Stimulated activated CD8-positive, alpha-beta memory T cell treated with anti-CD3 and anti-CD28 coated beads, Interleukin-15, amount 100 ng/mL, for 24 hours (primary cell): ENCODE results near the gene MCF2L2.

ENCODE experiments used
- DNase-seq: peaks from one replicate; pipeline ENCODE4 v3.0.0-alpha.2; 2020; ENCODE audit warnings: low read depth

The MCF2L2 gene

GRCh38 chr3:183324083-183324482, 104.3 kb downstream of the MCF2L2 start:
- no peak for DNase-seq

GRCh38 chr3:183319371-183319770, 109.0 kb downstream of the MCF2L2 start:
- no peak for DNase-seq

DNA sequence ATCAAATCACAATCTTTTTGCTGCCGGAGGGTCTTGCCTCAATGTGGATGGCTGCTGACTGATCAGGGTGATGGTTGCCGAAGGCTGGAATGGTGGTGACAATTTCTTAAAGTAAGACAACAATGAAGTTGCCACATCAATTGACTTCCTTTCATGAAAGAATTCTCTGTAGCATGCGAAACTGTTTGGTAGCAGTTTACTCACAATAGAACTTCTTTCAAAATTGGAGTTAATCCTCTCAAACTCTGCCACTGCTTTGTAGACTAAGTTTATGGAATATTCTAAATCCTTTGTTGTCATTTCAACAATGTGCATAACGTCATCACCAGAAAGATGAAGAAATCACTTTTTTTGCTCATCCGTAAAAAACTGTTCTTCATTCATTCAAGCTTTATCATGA, 109.5 kb downstream of the MCF2L2 start:
- DNase-seq: no peak

- DNase-seq: no peak
These were observed 110.2 kb downstream of the MCF2L2 start for GRCh38 chr3:183317886-183318865.

GRCh38 chr3:183317271-183317670, 111.1 kb downstream of the MCF2L2 start:
- DNase-seq: no peak

DNA sequence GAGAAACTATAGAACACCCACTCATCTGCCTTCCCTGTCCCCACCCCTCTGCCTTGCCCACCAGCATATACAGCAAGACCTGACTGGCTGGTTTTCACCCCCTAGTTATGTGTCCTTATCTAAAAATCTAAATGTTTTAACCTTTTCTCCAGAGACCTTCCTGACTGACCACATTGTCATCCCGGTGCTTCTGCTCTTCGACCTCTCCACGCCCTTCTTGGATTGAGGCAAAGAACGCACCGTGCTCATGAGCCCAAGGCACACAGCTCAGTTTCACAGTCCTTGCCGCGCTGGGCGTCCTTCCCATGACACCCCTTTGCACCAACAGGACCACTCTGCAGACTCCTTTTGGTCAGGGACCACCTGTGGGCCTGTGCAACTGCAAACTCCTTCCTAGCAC, 112.7 kb downstream of the MCF2L2 start:
- DNase-seq: no peak

DNA sequence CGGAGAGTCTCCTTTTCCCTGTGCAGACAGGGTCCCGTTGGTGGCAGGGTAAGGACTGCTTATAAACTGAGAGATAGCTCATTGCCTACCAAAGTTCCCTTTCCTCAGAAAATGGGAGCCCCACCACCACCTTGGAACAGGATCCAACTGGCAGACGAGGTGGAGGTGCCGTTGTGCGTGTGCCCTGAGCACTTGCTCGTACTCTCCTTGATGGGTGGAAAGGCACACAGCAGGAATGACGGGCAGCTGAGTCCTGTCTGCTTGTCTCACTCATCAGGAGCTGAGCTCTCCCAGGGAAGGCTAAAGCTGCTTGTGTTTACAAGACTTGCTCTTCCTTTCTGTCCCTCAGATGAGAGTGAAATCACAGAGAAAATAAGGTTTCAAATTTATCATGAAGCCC, 114.7 kb downstream of the MCF2L2 start:
- no peak for DNase-seq

DNA sequence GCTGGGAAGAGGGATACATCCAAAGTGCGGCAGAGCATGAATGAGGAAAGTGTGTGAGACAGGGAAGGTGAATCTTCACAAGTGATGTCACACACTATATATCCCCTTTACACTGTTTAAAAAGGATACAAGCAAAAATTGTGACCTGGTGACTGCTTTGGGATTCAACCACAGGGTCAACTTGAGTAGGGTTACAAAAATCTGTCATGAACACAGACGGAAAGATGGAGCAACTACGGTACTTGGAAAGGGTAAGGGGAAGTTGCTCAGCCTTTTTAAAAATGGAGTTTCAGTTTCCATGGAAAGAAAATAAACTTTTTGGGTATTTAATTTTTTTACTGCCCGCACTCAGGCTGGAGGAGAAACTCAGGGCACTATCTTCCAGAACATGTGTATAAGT, 115.1 kb downstream of the MCF2L2 start:
- DNase-seq: no peak

- no peak for DNase-seq
These were observed 116.0 kb downstream of the MCF2L2 start for GRCh38 chr3:183312433-183312832.

DNA sequence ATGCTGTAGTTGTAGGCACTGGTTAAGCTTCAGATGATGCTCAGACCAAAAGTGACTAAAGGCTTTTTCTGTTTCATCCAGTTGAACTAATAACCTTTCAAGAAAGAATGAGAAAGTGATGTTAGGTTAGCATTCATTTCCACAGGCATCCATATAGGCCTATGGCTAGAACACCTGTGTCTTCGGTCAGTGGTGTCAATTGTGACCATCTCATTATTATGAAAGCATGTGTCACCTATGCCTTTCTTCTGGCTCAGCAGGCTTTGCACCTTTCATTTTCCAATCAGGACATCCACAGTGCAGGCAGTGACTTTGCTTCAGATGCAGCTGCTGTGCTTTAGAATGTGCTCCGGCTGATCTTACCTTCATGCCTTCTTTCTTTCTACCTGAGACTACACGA, 117.5 kb downstream of the MCF2L2 start:
- DNase-seq: no peak

DNA sequence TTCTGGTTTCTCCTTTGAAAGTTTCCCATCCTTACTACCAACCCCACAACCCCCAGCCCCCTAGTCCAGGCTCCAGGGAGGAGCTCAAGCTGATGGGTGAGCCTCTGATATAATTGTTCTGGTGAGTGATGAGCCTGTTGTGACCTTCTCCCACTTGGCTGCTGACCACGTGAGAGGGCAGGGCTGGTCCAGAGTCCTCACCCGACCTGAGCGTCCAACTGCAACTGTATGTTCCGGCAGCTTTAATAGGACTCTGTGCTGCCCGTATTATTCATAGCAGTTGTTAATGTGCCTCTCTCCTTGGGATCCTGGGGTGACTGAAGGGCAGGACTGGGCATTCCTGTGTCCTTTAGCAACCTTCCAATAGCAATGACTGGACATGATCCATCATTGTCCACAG, 119.1 kb downstream of the MCF2L2 start:
- DNase-seq: no peak

DNA sequence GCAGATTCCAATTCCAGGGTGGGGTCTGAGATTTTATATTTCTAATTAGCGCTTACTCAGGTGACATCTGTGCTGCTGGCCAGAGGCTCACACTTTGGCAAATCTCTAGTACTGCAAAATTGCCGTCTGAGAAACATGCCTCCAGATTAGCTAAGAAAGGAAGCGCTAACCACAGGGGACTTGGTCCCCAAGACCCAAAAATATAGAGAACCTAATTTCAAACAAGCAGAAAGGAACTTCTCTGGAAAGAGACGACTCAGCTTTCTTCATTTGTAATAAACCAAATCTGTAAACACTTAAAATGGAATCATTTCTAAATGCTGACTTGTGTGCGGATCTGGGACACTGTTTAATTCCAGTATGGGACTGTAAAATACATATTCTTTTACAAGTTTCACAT, 119.7 kb downstream of the MCF2L2 start:
- DNase-seq: no peak

GRCh38 chr3:183307749-183308148, 120.7 kb downstream of the MCF2L2 start:
- DNase-seq: no peak

- DNase-seq: peak; percentile 11
These were observed 121.4 kb downstream of the MCF2L2 start for GRCh38 chr3:183306798-183307671.

DNA sequence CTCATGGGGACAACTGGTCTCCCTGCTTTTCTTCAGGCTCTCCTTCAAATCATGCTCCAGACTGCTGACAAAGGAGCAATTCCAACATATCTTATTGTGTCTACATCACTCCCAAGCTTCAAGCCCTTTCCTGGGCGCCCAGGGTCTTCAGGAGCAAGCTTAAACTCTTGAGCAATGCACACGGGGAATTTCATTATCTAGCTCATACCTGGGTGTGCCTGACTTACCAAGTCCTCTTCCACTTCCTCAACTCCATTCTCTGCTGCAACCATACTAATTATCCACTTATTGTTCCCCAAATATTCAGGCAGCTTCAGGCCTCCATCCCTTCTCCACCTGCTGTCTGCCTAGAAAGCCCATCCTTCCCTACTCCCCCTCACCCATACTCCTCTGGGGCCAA, 124.7 kb downstream of the MCF2L2 start:
- no peak for DNase-seq

DNA sequence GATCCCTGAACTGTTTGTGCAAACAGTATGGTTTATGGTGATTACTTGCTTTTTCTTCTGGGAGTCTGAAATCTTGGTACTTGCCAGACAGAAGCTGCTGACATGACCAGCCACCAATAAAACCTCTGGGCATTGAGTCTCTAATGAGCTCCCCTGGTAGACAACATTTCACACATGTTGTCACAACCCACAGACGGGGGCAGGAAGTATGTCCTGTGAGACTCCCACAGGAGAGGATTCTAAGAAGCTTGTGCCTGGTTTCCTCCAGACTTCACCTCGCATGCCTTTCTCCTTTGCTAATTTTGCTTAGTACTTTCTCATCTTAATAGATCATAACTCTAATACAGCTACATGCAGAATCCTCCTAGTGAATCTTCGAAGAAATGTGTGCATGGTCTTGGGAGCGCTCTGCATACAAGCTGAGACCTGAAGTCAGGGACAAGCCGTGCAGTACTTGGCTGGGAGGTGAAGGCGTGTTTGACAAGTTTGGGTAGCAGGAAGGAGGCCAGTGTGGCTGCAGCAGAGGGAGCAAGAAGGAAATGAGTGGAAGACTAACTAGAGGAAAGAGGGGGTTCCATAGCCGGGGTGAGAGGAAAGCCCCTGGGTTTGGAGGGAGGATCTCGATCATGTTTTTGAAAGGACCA, 126.4 kb downstream of the MCF2L2 start:
- DNase-seq: no peak

DNA sequence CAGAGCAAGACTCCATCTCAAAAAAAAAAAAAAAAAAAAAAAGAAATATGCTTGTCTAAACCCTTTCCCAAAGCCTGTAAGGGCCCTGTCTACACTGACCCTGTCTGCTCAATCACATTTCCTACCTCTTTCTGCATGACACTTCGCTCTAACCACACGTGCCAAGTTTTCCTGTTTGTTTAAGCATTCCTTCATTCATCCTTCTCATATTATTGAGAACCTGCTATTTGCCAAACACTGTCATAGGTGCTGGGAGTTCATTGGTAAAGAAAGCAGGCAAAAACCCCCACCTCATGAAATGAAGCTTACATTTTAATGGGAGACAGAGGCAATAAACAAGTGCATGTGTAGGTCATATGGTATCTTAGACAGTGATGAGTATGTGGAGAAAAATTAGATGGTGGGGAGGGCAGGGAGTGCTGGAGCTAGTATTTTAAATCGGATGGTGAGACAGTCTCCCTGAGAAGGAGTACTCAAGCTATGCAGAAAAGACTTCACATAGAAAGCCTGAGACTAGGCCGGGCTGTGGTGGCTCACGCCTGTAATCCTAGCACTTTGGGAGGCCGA, 127.3 kb downstream of the MCF2L2 start:
- DNase-seq: no peak

DNA sequence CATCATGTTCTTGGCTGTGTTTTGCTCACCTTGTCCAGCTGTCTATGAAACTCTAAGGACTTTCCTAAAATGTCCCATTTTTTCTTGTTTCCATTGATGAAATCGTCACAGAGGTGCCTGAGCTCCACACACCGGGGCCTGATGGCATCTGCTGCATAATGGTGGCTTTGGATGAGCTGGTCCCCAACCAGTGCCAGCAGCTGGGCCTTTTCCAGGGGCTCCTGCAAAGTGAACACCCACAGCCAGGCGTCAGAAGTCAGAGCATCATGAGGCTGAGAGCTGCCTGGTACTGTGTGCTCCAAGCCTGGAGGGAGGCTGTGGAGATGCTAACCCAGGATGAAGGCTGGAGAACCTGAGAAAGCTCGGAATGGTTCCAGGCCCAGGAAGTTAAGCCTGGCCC, 128.4 kb downstream of the MCF2L2 start:
- DNase-seq: no peak

DNA sequence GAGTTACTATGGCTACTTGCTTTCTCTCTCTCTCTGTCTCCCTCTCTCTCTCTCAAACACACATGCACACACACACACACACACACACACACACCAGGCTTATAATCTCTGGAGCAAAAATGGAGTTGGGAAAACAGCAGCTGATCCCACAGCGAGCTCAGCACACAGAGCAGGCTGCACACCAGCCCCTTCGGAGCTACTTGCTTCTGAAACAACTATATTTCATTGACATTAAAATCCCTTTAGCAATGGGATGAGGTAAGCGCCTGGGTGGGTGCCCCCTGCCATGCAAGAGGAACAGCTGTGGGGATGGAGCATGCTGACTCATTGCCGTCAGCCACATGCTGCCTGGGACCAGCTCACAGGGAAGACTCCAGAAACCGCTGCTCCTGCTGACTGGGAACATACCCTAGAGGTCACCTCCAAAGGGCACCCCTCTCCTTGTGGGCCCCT, 129.7 kb downstream of the MCF2L2 start:
- DNase-seq: no peak

- no peak for DNase-seq
These were observed 131.5 kb downstream of the MCF2L2 start for GRCh38 chr3:183296944-183297343.

GRCh38 chr3:183295211-183295610, 133.2 kb downstream of the MCF2L2 start:
- DNase-seq: no peak

DNA sequence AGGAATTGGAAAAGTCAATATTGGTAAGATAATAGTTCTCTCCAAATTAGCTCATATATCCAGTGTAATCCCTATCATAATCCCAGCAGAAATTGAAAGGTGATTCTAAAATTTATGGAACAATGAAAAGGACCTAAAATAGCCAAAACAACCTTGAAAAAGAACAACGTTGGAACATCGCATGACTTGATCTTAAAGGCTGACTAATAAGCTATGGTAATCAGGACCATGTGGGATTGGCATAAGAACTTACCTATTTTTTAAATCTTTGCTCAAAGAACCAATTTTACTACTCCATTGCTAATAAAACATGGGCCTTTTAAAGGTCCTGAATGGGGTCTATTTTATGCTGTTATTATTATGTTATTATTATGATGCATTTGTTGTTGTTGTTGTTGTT, 134.5 kb downstream of the MCF2L2 start:
- DNase-seq: no peak
